ENCODE results near the gene IGSF21.
A peak's percentile ranks its signal among the peaks of the same experiment; 100 is the strongest.

The IGSF21 gene

DNA sequence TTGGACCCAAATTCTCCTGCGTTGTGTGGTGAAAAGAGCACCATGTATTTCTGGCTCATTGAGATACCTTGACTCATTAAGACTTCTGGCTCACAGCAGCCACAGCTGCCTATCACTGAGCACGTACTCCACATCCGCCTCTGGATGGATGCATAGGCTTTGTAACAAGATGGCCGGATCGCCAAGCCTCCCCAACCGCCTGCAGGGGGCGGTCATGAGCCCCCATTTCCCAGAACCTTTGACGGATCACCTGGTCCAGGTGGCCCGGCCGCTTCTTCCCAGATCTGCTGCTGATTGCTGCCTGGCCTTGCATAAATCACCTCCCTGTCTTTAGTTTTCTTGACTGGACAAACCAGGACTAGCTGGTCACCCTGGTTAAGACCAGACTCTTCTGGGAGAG, 216.6 kb downstream of the IGSF21 start:
- TF ChIP-seq TCF12 (IDR thresholded peaks at IDR 0.05; ENCODE audit: low read depth) (no peak), RAD21 (IDR thresholded peaks at IDR 0.05; ENCODE audit: low read depth) (peak; percentile 16; the same call in 1 of the 2 replicates), NFIC (IDR thresholded peaks at IDR 0.05) (no peak), YY1 (IDR thresholded peaks at IDR 0.05; ENCODE audit: low read depth) (peak; percentile 50; the same call in 1 of the 2 replicates)
- TF ChIP-seq, protein P1, sequence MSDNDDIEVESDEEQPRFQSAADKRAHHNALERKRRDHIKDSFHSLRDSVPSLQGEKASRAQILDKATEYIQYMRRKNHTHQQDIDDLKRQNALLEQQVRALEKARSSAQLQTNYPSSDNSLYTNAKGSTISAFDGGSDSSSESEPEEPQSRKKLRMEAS (IDR thresholded peaks at IDR 0.05) = no peak

GRCh38 chr1:18325136-18325535, 217.5 kb downstream of the IGSF21 start:
- no peak for TF ChIP-seq EGR1 (IDR thresholded peaks at IDR 0.05)
- TF ChIP-seq NFIC (IDR thresholded peaks at IDR 0.05) = no peak
- no peak for TF ChIP-seq REST (IDR thresholded peaks at IDR 0.05; ENCODE audit: low read depth)
- no peak for TF ChIP-seq FOXM1 (IDR thresholded peaks at IDR 0.05; ENCODE audit: borderline replicate concordance, low read depth)
- TF ChIP-seq EP300 (IDR thresholded peaks at IDR 0.05; ENCODE audit: borderline replicate concordance) = no peak
- TF ChIP-seq, protein P1 (IDR thresholded peaks at IDR 0.05) = no peak
- no peak for TF ChIP-seq RAD21 (IDR thresholded peaks at IDR 0.05; ENCODE audit: low read depth)
- no peak for TF ChIP-seq CREB1 (IDR thresholded peaks at IDR 0.05; ENCODE audit: low read depth)
- no peak for TF ChIP-seq TEAD4 (IDR thresholded peaks at IDR 0.05)
- TF ChIP-seq, protein P2, sequence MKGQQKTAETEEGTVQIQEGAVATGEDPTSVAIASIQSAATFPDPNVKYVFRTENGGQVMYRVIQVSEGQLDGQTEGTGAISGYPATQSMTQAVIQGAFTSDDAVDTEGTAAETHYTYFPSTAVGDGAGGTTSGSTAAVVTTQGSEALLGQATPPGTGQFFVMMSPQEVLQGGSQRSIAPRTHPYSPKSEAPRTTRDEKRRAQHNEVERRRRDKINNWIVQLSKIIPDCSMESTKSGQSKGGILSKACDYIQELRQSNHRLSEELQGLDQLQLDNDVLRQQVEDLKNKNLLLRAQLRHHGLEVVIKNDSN (IDR thresholded peaks at IDR 0.05) = no peak
- TF ChIP-seq YY1 (IDR thresholded peaks at IDR 0.05; ENCODE audit: low read depth) = no peak
- no peak for TF ChIP-seq TAF1 (IDR thresholded peaks at IDR 0.05; ENCODE audit: low read depth)
- no peak for TF ChIP-seq CEBPB (IDR thresholded peaks at IDR 0.05)
- no peak for TF ChIP-seq TCF12 (IDR thresholded peaks at IDR 0.05; ENCODE audit: low read depth)

DNA sequence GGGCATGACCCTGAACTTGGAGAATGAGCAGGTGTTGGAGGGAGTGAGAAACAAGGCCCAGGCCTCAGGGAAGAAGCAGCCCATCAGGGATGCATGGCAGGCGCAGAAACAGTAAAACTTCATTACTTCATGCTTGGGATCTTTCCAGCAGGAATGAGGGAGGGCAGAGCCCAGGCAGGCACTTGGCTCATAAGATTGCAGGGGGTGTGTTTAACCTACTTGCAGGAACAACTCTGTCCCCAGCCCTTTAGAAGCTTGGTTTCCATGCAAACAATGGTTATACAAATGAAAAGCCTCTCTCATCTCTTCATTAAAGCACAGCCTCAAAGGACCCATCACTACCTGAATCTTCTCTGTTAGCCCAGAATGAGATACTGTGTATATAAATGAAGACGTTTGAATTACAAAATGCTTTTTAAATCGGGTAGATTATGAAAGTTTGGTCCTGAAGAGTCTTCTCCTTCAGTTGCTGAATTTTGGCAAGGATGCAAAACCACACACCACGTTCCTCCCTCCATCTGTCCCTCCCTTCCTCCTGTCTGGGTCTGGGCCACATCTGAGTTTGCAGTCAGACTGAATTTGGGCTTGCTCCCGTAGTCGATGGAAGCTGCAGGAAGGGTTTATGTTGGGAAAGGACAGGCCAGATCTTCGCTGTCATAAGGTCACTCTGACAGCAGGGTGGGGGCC, 218.8 kb downstream of the IGSF21 start:
- TF ChIP-seq EP300 (IDR thresholded peaks at IDR 0.05; ENCODE audit: borderline replicate concordance) (no peak), YY1 (IDR thresholded peaks at IDR 0.05; ENCODE audit: low read depth) (no peak), TCF12 (IDR thresholded peaks at IDR 0.05; ENCODE audit: low read depth) (no peak), TEAD4 (IDR thresholded peaks at IDR 0.05) (no peak), FOXM1 (IDR thresholded peaks at IDR 0.05; ENCODE audit: borderline replicate concordance, low read depth) (no peak), EGR1 (IDR thresholded peaks at IDR 0.05) (no peak), ZBTB7A (IDR thresholded peaks at IDR 0.05; ENCODE audit: low read depth) (no peak), REST (IDR thresholded peaks at IDR 0.05; ENCODE audit: low read depth) (no peak), CREB1 (IDR thresholded peaks at IDR 0.05; ENCODE audit: low read depth) (no peak), RAD21 (IDR thresholded peaks at IDR 0.05; ENCODE audit: low read depth) (no peak), NFIC (IDR thresholded peaks at IDR 0.05) (no peak), TAF1 (IDR thresholded peaks at IDR 0.05; ENCODE audit: low read depth) (no peak), CEBPB (IDR thresholded peaks at IDR 0.05) (no peak)
- TF ChIP-seq, protein P2 (IDR thresholded peaks at IDR 0.05) = no peak
- TF ChIP-seq, protein P1 (IDR thresholded peaks at IDR 0.05) = no peak

DNA sequence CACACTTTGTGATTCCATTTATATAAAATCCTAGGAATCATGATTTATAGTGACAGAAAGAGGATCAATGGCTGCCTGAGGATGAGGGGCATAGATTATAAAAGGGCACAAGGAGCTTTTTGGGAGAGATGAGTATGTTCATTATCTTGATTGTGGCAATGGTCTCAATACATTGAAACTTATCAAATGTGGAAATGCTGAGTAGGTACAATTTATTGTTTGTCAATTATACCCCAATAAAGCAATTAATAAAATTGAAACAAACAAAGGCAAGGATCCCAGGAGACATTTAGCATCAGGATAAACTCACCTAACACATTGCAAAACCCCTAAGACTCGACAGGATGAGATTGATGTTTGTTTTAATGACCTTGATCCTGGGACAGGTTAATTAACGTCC, 220.1 kb downstream of the IGSF21 start:
- no peak for TF ChIP-seq TAF1 (IDR thresholded peaks at IDR 0.05; ENCODE audit: low read depth)
- TF ChIP-seq YY1 (IDR thresholded peaks at IDR 0.05; ENCODE audit: low read depth) = no peak
- TF ChIP-seq, protein P2 (IDR thresholded peaks at IDR 0.05) = no peak
- no peak for TF ChIP-seq TCF12 (IDR thresholded peaks at IDR 0.05; ENCODE audit: low read depth)
- TF ChIP-seq ZBTB7A (IDR thresholded peaks at IDR 0.05; ENCODE audit: low read depth) = no peak
- TF ChIP-seq EGR1 (IDR thresholded peaks at IDR 0.05) = no peak
- TF ChIP-seq, protein P1 (IDR thresholded peaks at IDR 0.05) = no peak
- no peak for TF ChIP-seq TEAD4 (IDR thresholded peaks at IDR 0.05)
- TF ChIP-seq REST (IDR thresholded peaks at IDR 0.05; ENCODE audit: low read depth) = no peak
- TF ChIP-seq RAD21 (IDR thresholded peaks at IDR 0.05; ENCODE audit: low read depth) = no peak
- no peak for TF ChIP-seq NFIC (IDR thresholded peaks at IDR 0.05)

Data from Ishikawa (cell line).